ENCODE data around the gene GUCY2F.

DNA sequence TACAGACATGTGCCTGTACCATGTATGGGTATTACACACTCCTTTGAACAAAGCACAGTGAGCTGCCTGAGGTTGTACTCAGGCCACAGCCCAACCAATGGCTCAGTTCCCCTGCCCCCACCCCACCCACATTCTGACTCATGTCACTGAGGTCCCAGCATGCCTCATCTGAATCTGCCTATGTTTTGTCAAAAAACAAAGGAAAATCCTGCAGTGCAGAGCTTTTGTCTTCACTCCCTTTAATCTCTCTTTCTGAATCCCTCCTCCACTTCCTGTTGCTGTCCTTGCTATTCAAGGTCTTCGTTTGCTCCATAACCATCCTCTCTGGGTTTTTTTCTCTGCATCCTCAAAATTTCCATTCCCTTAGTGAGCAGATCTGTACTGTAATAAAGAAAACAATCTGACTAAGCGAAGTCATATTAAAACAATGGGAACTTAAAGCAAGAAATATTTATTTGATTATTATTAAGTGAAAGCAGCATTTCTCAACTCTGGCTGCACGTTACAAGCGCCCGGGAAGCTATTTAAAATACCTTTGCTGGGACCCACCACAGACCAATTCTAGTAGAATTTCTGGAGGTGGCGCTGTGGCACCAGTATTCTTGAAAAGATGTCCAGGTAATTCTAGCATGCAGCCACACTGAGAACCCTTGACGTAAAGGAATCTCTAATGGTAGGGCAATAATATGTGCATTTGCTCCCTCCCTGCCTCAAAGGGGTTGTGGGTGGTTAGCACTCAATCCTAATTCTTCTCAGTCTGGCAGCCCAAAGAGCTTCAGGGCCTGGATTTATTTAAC is 8.7 kb downstream of the GUCY2F start:
- TF ChIP-seq CTCF (conservative IDR thresholded peaks at IDR 0.05 in 1 of 2, IDR thresholded peaks at IDR 0.05 in 1 of 2; ENCODE audit: low read depth in 1 of 2, low read length in 2 of 2): no peak
- no peak for TF ChIP-seq EZH2 (IDR thresholded peaks at IDR 0.05; ENCODE audit: low read length, missing control alignments)
